GM19372 (cell line): ENCODE results near the gene MAPK12.
"Not testable (repeated sequence)": the region's sequence is repeated elsewhere in the genome, so short reads cannot be mapped to it uniquely, and the experiment has no call there.

Source experiments
- ATAC-seq: cut with Tn5 transposase; IDR thresholded peaks from one replicate; pipeline ENCODE4 v1.9.1; 2021; ENCODE audit warnings: mild to moderate bottlenecking, low read depth, moderate library complexity; ENCODE audit not compliant: unreplicated experiment

MAPK12 gene

DNA sequence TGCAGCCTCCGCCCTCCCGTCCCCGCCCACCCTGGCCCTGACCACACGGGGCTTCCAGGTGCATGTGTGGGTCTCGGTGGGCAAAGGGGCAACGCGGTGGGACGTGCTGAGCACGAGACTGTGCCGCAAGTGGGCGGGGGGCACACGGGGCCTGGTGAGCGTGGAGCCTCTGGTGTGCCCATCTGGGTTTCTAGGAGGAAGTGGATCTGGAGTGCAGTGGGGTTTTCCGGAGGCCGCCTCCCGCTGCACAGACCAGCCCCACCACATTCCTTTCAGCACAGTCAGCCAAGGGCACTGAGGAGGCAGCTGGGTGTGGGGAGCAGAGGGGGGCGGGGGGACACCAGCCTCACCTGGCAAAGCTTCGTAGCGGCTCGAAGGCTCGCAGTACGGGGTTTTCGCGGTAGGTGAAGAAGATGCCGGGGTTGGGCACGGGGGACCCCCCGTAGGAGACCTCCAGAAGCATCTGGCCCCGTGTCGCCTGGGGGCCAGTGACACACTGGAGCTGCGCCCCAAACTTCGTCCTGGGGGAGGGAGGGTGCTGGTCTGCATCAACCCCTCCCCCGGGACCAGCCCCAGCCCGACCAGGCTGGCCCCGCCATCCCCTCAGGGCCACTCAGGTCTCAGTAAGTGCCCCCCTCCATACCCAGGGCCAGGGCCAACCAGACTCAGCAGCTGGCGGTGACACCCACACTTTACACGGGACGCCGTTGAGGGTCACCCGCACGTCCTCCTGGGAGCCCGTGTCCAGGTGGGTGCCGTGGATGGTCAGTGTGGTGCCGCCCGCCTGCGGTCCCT lies 21.1 kb upstream of the MAPK12 start:
- ATAC-seq = no peak

DNA sequence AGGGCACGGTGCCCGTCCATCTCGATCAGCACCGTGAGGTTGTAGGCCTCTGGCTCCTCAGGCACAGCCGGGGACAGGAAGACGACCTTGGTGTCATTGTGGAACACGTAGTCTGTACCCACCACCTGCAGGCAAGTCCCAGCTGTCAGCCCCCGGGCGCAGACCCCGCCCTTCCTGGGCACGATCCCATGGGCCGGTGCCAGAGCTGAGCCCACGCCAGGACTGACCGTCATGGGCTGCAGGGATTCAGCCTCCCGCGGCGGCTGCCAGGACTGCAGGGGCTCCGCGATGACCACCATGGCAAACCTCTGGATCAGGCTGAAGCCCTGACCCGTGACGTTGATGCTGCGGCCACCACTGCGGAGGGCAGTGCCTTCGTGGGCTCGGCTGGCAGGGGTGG lies 20.5 kb upstream of the MAPK12 start:
- ATAC-seq = no peak

DNA sequence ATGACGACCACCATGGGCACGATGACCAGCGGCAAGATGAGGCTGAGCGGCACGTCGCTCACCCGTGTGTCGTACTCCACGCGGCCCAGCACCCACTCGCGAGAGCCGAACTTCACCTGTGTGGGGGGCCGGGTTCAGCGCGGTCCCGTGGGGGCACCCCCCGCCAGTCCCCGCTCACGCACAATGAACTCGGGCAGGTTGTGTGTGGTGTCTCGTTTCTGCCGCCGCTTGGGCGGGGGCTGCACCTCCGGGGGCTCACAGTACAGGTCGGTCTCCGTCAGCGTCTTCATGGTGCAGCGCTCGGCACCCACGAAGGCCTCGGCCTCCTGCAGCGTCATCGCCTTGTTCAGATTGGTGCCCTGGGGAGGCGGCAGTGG lies 19.9 kb upstream of the MAPK12 start:
- ATAC-seq = no peak

GRCh38 chr22:50280708-50281383 lies 19.4 kb upstream of the MAPK12 start:
- ATAC-seq = no peak

- no peak for ATAC-seq
These were observed 18.7 kb upstream of the MAPK12 start for GRCh38 chr22:50280022-50280707.

DNA sequence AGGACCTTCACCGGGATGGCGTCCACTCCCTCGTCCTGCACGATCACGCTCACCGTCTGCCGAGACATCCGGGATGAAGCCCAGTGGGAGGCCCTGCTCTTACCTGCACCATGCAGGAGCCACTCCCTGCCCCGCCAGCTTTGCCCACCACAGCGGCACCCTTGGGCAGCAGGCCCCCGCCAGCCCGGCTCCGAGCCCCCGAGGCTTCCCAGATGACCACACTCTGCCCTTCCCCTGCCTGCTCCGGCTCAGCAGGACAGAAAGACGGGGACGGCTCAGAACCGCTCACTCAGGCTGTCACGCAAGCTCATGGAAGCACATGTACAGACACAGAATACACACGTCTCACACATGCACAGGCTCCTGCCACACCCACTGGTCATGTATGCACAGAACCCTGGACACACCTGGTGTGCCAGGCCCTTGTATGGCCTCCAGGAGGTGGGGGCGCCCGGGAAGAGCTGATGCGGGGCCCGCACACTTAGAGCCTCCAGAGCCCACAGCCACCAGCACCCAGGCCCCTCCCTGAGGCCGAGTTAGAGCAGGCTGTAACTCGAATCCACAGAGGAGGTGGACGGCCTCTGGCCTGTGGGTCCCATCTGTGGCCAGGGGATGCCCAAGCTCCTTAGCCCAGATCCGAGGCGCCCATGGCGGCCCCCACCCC lies 17.6 kb upstream of the MAPK12 start:
- no peak for ATAC-seq

- ATAC-seq = no peak
These were observed 17.0 kb upstream of the MAPK12 start for GRCh38 chr22:50278461-50278860.

DNA sequence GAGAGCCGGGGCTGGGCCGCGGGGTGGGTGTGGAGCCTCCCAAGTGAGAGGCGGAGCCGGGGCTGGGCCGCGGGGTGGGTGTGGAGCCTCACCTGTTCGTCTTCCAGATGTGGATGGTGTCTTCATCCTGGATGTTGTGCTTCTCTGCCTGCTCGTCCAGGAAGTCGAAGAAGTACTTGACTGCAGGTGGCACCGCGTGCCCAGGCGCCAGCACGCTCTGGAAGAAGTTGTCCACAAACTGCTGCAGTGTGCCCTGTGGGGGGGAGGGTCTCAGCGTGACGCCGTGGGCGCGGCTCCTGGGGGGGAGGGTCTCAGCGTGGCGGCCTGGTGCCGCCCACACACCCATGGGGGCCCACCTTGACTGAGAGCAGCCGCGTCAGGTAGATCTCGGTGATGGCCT lies 16.3 kb upstream of the MAPK12 start:
- no peak for ATAC-seq

DNA sequence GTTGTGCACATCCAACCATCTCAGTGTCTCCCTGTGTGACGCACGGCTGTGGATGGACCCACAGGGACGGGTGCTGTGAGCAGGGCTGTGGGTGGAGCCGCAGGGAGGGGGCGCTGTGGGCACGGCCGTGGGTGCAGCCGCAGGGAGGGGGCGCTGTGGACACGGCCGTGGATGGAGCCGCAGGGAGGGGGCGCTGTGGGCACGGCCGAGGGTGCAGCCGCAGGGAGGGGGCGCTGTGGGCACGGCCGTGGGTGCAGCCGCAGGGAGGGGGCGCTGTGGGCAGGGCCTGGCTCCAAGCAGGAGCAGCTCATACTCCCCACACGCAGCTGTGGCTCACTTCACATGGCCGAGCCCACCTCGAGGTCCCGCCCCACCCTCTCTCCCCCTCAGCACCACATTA lies 14.7 kb upstream of the MAPK12 start:
- peak; percentile 59 for ATAC-seq

- no peak for ATAC-seq
These were observed 13.9 kb upstream of the MAPK12 start for GRCh38 chr22:50275181-50276055.

GRCh38 chr22:50274771-50275170 lies 13.3 kb upstream of the MAPK12 start:
- ATAC-seq = no peak

DNA sequence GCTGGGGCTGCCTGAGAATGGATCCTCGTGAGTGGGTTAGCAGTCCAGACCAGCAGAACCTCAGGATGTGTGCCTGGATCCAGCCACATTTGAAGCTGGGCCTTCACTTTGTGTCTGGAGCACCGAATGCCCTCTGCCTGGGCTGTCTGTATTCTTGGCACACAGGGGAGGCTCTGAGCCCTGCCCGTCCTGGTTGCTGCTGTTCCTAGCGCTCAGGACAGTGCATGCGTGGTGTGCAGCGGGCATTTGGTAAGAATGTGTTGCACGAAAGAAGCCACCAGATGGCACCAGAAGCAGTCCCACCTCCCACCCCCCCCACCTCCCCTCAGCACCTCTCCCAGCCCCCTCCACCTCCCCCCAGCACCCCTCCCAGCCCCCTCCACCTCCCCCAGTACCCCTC lies 12.8 kb upstream of the MAPK12 start:
- ATAC-seq = no peak

GRCh38 chr22:50273781-50274180 lies 12.3 kb upstream of the MAPK12 start:
- ATAC-seq = not testable (repeated sequence)

- ATAC-seq = not testable (repeated sequence)
These were observed 11.9 kb upstream of the MAPK12 start for GRCh38 chr22:50273352-50273751.

DNA sequence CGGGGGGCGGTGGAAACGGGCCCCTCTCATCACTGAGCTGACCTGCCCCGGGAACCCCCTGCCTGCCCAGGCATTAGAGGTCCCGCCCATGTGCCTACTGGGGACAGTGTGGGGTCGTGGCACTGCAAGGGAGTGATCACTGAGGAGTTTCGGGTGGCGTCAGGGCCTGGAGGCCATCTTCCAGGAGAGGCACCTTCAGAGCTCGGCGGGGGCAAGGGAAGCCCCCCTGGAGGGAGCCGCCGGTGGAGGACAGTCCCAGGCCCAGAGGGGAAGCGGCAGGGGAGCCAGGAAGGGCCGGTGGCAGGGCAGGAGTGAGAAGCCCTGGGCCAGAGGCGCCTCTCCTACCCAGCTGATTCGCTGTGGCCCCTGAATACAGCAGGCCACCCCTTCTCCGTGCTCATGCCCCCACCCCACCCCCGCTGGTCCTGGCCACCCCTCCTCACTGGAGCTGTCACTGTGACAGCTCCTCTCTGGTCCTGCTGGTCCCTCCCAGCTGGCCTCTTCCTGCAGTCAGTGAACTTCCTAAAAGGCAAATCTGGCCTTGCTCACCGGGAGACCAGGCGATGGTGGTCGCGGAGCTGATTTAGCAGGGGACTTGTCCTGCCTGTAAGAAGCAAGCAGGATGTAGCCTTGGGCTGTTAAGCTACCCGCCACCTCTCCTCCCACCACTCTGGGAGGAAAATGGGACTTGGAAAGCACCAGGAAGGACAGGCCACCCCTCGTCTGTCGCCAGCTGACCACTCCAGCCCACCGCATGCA lies 10.7 kb upstream of the MAPK12 start:
- no peak for ATAC-seq

DNA sequence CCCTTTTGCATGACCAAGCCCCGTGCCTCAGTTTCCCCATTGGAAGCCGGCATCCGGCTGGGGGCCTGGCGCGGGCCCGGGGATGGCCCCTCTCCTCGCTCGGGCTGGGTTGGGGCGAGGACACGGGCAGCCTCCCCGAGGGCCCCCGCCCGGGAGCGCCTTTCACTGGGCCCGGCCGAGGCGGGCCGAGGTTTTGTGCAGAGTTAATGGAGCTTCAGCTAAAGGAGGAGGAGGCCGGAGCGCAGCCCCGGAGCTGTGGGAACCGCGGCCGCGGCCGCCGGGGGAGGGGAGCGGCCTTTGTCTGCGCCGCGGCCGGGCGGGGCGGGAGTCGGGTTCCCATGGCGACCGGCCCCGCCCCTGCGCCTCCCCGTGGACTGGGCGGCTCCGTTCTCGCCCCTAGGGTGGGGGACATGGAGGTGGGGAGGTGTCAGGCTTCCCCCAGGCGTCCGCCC lies 10.1 kb upstream of the MAPK12 start:
- no peak for ATAC-seq

DNA sequence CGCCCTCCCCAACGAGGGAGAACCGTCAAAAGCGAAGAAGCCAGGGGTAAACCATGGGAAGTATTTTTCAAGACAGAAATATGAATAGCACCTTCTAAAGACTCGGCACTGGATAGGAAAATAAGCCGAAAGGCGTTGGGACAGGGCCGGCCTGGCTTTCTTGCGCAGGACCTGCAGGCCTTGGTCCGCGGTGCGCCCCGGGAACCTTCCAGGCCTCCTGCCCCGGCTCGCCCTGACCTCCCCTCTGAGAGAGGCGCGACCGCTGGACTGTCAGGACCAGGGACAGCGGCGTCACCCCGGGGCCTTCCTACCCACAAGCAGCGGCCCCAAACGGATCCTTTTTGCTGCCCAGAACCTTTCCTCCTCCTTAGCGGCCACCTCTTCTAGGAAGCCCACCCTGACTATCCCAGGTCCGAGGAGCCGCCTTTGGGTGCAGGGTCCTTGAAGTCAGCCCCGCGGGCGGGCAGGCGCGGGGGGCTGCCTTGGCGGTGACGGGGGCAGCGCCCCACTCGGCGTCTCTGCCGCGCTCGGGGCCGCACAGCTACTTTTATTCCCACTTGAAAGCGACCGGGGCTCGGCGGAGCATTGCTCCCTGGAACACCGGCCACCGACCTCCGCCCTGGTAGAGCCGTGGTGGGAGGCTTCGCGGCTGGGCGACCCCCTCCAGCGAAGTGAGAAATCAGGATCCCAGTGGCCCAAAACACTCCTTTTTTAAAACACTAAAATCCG lies 9.3 kb upstream of the MAPK12 start:
- no peak for ATAC-seq

GRCh38 chr22:50269970-50270665 lies 8.6 kb upstream of the MAPK12 start, which contains the start of gene MAPK11:
MAPK11 (minus strand) TSS chr22:50270380; CDS start chr22:50270292, 88 bp downstream.
- no peak for ATAC-seq
